ENCODE results near the gene CCDC141.

CCDC141 gene

DNA sequence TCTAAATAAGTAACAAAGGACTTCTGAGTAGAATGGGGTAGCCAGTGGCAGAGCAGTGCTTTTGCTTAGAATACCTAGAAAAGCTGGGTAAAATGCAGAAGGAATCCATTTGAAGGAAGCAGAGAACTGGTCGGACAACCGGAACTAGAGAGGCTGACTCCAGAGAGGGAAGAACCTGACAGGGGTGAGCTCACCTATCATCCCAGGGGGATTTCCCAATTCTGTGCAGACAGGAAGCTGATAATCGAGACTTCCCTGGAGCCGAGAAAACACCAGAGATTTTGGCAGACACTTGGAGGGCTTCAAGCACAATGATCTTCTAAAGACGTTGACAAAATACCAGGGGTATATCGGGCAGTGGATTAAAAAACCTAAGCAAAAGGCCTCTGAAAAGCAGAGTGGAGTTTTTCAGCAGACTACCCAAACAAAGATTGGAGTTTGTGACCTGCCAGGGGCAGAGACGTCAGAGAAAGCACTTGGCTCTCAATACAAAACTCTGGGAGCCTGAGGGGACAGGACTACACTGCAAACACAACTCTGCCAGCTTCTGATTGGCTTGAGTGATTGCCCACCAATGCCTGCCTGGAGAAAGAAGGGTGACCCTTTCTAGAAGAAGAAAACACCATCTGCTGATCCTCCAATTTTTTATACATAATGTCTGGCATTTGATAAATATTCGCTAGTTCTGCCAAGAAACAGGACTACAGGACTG is 175.3 kb downstream of the CCDC141 start:
- in situ Hi-C loops (cut with MboI; ENCODE audit: low sequenced_read_pairs), result no loop called here

DNA sequence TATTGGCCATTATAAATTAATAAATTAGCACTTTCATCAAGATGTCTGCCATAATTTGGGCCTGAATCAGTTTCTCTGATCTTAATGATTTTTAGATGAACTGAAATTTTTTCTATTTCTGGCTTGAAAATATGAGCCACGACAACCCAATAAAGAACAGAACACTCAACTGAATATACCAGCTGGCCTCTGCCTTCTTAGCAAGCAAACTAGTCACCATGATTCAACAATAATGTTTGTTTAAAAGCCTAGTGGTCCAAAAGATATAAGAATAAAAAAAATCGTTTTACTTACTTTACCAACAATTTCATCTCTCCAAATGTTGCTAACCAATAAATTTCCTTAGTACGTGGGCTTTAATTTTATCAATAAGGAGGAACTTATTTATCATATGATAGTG is 176.0 kb downstream of the CCDC141 start:
- in situ Hi-C loops (cut with MboI; ENCODE audit: low sequenced_read_pairs), result no loop called here

DNA sequence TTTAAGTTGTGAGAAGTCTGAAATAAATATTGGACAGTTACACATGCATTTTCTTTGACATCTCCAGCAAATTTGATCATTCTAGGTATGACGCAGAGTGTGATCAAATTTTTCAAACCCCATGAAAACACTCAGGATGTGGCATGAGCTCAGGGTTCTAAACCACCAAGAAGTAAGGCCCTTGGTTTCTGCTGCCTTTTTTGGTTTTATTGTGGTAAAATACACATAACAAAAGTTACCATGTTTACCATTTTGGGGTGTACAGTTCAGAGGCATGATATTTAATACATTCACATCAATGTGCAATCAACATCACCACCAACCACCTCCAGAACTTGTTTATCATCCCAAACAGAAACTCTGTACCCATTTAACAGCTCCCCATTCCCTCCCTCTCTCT is 178.4 kb downstream of the CCDC141 start:
- in situ Hi-C loops (cut with MboI; ENCODE audit: low sequenced_read_pairs), result no loop called here

DNA sequence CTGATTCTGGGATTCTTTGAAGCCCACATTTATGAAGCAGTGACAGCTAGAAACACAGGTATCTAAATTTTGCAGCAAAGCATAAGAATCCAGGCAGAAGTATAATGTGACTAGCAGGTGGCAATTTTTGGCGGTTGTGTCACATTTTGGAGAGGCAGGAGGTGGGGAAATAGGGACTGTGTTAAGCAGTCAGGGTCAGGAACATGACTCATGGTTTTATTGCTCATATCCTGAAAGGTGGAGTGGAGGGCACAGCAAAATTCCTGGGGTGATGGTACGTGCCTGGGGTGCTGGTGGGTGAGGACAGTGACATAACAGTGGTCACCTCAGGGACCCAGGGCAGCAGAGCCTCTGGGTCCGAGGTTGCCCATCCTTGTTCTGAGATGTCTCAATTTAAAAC is 179.2 kb downstream of the CCDC141 start:
- in situ Hi-C loops (cut with MboI; ENCODE audit: low sequenced_read_pairs), result no loop called here

DNA sequence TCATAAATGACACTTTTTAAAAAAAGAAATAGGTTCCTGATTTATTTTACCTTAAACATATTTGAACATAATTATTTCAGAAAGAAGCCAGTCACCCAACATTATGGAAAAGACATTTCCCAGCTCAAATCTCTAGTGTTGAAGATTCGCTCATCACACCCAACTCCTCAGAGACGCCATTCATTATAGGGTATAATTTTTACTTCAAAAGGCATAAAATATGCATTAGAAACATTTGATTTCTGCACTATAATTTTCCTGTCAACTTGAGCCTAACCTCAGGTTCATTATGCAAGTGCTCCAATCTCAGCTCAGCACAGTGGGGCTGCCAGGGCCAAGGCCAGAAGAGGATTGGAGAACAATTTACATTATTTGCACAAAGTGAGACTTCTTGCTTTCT is 183.9 kb downstream of the CCDC141 start:
- in situ Hi-C loops (cut with MboI; ENCODE audit: low sequenced_read_pairs), result no loop called here

DNA sequence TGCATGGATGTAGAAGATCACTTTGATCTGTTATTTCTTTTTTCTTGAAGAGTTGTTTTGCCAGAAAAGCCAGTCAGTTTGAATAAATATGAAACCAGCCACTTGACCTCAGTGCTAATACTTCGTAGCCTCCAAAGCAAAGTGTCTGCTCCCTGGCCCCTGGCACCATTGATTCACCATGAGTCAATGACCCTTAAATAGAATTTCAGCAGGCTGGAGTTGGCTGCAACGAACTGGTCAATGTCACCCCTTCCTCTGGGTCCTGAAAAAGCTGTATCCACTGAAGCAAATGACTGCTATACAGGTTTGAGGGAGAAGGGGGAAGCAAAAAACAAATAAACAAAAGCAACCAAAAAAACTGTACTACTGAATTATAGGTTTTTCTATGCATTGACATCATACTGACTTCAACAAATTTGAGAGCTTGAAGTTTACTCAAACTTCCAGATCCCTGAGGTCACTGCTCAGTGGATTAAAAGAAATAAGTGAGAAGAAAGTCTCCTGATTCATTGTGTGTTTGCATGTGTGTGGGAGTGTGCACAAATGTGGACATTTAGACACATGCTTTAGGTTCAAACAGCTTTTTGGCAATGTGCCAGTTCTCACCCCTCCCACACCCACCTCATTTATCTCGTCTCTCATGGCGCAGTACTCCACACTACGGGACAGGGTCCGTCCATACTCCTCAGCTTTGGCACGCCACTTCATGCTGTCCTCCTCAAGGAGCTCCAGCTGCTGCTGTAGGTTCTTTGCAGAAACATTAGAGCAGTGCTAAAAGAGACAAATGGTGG is 184.6 kb downstream of the CCDC141 start:
- in situ Hi-C loops (cut with MboI; ENCODE audit: low sequenced_read_pairs), result no loop called here

DNA sequence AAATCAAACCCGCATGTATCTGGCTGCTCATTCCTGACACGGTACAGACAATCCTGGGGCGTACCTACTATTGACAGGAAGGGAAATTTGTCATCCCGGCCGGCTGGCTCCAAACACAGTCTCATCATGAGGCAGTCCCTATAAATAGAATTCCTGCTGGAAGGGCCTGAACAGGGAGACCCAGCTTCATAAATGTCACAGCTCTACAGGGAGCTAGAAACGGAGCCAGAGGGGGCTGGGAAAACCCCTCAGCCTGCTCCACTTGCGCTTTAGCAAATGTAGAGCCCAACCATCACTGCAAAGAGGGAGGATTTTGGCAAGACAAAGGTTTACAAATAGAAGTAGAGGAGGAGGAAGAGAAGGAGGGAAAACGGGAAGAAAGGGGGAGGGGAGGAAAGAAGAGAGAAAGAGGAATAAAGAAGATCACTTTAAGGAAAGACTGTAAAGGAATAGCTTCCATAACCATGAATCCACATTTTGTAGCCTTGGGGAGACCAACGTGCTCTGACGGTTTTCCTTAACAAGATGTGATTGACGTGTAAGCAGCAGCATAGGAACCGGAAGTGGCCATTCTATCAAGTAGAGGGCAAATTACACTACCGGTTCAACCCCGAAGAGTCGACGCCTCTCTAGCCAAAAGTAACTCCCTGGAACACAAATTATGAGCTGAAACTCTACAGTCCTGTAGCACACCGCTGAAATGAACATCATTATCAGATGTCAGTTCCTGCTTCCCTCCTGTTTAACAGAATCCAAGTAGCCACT is 185.9 kb downstream of the CCDC141 start:
- in situ Hi-C loops (cut with MboI; ENCODE audit: low sequenced_read_pairs), result no loop called here

DNA sequence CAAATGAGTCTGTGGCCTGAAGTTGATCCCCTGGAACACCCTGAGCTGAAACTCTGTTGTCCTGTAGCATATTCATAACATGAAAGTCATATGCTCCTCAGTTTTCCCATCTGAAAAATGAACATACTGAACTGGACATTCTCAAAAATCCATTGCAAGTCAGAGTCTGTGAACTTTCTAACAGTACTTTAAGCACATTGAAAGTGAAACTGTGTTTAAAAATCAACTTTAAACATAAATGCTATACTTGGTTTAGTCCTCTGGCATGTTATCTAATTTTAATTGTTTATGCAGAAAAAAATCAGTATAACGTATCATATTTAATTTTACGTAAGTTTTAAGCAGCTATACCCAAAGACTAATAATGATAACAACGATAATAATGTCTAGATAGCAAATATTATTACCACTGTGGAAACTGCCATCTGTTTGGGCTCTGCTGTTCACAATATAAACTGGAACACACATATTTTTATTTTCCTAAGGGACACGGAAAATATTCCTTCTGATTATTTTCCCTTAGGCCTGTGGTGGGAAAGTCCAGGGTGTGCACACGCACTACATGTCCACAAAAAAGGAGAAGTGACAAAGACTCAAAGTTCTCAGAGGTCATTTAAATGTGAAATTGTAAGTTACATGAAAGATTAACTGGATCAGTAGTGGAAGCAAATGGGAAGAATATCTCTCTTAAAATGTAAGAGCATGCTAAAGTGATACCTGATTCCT is 186.6 kb downstream of the CCDC141 start:
- in situ Hi-C loops (cut with MboI; ENCODE audit: low sequenced_read_pairs), result no loop called here

DNA sequence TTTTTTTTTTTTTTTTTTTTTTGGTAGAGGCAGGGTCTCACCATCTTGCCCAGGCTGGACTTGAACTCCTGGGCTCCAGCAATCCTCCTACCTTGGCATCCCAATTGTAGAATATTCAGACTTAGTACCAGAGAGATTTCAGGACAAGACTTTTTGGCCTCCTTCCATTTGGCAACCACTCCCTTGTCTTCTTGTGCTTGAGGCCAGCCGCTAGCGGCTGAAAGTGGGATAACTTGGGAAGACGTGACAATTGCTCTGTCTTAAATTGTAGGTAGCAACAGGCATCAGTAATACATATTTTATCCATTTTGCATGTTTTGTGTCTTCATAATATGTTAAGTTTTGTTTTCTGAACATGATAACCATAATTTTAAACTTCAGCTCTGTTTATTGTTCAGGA is 189.4 kb downstream of the CCDC141 start:
- in situ Hi-C loops (cut with MboI; ENCODE audit: low sequenced_read_pairs), result no loop called here

DNA sequence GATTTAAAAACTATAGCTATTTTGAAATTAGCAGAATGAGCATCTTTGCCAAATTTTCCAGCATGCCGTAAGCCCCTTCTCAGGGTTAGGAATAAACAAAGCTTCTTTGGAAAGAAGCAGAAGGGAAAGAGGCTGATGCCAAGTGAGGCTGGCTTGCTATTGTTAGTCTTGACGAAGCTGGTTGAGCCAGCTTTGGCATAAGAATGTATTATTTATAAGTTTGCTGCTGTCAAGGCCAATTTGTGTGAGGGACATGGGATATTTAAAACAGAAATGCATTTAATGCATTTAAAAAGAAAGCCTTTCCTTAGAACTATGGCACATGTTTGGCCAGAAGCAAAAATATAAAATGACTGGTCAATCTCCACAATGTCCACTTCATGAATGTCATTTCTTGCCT is 190.2 kb downstream of the CCDC141 start:
- in situ Hi-C loops (cut with MboI; ENCODE audit: low sequenced_read_pairs), result no loop called here

DNA sequence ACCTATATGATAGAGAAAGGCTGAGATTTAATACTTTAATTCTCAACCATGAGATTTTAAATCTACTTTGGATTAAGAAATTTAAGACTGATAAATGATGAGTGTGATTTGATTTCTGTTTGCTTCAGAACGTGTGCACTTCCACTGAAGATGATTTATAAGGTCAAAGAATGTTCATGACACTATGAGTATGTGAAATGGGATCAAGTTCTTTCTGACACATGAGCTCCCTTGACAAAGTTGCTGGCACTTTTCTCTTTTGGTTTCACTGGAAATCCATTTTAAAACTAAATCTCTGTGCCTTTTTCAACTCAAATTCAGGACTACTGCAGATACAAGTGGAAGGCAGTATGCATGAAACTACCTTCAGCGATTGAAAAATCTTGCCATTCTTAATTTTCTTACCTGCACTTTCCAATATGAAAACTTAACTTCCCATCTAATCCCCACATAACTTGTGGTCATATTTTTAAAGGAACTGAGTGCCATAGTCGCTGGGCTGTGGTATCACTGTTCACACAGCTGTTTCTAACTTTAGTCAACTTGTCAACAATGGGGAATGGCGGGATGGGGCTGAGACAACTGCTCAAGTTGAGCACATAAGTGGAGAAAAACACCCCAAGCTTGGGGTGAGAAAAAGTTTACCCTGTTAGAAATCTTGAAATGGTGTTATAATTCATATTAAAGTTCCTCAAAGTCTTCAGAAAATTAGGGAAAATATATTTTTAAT is 190.9 kb downstream of the CCDC141 start:
- in situ Hi-C loops (cut with MboI; ENCODE audit: low sequenced_read_pairs), result no loop called here

DNA sequence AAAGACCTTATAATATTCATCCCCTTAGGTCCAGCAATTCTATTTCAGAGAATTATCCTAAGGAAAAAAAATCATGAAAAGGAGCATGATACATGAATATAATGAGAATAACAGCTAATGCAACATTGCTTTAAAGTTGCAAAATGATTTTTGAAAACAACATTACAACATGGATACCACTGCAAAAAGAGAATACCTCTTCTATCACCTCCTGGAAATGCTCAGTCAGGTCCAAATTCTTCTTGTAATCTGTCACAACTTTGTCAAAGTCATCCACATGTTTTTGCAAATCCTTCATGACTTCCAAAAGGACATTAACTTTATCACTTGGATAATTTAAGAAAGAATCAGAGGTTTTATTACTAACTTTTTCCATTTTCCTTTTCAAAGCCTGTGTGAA is 194.8 kb downstream of the CCDC141 start:
- in situ Hi-C loops (cut with MboI; ENCODE audit: low sequenced_read_pairs), result no loop called here

DNA sequence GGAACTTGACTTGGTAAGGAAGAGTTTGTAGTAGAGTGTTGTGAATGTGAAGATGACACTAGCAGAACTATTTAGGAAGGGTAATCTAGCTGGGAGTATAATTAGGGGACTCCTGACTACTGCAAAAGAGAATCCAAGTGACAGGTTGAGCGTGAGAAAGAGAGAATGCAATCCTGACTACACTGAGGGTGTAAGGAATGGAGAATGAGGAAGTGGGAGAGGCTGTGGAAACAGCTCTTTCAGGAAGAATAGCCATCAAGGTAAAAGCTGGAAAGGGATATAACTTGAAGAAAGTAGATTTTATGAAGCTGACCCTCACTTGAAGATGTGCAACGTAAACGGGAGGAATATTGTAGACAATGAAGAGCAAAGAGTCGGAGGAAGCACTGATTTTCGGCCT is 201.6 kb downstream of the CCDC141 start:
- in situ Hi-C loops (cut with MboI; ENCODE audit: low sequenced_read_pairs), result no loop called here

DNA sequence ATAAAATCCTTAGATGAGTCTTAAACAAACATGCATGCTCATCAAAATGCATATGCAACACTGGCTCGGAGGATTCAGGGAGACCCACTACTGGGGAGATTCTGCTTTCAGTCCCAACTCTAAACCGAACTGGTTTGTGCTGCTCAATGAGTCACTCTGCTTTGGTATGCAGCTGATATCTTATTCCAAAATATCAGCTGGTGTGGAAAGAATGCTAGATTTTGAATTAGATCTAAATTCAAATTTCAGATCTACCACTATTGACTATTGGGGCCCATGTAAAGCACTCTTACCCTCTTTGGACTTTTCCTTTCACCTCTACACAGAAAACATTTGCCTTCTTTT is 203.5 kb downstream of the CCDC141 start:
- in situ Hi-C loops (cut with MboI; ENCODE audit: low sequenced_read_pairs), result no loop called here

DNA sequence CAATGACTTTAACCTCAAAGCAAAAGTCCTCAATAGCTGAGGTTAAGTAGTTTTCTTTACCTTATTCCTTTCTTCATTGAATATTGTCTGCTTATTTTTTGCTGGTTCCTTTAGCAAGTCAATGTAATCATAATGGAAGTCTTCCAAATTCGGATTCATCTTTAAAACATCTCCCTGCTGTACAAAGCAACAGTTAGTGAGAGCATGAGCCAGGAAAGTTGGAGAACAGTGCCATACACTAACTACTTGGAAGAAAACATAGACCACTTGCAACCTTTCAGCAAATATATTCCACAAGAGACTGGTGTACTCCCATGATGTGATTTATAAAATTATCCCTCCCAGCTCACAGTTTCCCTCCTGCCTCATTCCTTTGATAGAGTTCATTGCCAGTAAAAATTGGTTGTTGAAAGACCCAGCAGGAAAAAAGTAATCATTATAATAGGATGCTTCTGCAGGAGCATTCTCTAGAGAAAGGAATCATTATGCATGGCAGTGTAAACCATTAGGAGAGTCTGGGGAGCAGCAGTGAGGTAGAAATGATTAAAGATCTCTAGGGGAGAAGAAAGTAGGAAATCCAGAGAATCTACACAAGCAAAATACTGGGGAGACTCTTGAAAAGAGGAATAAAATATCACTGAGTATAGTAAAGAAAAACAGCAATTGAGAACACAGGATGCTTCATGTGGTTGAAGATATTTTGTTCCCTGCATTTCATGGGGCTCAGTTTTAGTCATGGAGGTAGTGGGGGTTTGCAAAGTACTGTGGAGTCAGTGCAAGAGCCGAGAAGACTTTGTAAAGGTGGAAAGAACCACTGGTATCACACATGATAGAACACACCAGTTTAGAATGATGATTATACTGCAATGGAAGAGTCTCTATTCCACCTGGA is 204.1 kb downstream of the CCDC141 start:
- in situ Hi-C loops (cut with MboI; ENCODE audit: low sequenced_read_pairs), result no loop called here

DNA sequence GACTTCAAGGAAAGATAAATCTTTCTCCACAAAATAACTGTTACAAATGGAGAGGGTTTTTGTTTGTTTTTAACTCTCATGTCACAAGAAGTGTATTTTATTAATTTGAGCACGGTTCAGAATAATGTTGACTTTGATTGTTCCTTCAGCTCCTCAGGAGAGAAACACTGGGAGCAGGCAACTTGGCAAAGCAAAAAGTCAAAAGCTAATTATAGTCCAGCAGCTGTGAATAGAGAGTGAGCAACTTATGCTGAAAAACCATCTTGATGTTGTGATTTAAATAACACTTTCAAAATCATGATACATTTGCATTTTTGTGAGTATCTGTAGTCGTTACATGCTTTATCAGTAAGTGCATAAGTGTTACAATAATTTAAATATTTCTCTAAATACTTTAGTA is 205.2 kb downstream of the CCDC141 start:
- in situ Hi-C loops (cut with MboI; ENCODE audit: low sequenced_read_pairs), result no loop called here

DNA sequence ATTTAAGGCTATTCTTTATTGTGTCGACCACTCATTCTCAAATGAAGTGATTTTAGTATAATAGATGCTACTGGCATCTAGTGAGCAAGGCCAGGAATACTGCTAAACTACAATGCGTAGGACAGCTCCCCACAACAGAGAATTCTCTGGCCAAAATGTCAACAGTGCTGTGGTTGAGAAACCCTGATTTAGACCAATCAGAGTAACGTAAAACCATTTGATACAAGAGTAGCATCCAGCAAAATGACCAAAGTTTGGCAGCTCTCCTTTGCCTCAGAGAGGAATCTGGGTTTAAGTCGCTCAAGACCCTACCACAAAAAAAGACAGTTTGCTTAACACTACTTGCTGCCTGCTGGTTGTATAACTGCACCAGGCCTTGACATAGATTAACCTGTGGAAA is 205.7 kb downstream of the CCDC141 start:
- in situ Hi-C loops (cut with MboI; ENCODE audit: low sequenced_read_pairs), result no loop called here

DNA sequence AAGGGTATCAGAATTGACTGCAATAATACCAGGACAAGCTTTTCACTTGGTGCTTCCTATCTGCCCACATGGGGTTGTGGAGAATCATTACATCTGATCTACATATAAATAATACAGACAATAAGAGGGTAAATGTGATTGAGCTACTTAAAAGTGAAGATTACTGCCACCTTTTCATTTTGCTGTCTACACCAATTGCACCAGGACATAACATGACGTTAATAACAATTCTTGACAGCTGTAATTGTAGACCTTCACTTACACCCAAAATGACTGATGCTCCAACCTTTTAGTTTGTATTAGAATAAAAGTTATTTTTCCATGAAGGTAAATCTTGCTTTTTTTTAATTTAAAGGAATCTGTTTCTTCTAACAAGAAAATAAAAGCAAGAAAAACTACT is 206.2 kb downstream of the CCDC141 start:
- in situ Hi-C loops (cut with MboI; ENCODE audit: low sequenced_read_pairs), result no loop called here

DNA sequence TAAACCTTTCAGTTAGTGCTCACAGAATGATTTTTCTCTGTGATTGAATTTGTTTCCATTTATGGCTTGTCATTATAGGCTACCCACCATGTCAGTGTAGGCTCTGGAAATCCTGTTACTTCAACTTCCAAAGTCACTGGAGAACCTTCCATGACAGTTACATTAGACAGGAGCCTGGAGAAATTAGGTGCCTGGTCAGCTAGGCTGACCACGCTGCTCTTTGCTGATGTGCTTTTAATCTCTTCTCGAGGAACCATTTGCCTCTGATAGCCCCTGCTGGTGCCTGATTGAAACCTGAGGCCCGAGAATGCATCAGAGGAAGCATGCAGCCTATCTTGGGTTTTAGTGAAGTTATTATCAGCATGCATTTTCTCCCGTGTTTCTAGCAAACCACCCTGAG is 213.1 kb downstream of the CCDC141 start:
- in situ Hi-C loops (cut with MboI; ENCODE audit: low sequenced_read_pairs), result no loop called here

DNA sequence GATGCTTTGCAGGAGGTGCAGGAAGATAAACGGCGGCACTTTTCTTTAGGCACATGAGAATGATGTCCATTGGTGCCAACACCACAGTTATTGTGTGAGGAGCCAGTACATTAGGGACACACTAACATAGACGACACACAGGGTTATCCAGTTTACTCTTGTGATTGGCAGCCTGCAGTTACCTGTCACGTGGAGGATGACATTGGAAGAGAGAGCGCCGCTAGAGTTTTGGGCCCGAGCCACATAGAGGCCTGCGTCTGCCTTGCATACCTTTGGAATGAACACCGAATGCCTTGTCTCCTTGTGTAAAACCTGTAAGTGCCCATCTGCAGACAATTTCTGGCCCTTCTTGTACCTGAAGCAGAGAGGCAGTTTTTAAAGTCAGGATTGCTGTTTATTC is 215.9 kb downstream of the CCDC141 start:
- in situ Hi-C loops (cut with MboI; ENCODE audit: low sequenced_read_pairs), result no loop called here

Data from HL-60/S4 treated with phorbol 12-myristate 13-acetate at 8.2 ng/mL for 4 days and 3 days (cell line).